Smooth muscle cell (in vitro differentiated cells): ENCODE data around the gene SS18. TPM values are rescaled to one million over a fixed set of nuclear protein-coding genes. Genes with fewer than 3 reads are reported as not detected.
A peak's percentile ranks its signal among the peaks of the same experiment; 100 is the strongest.

Source experiments
- DNase-seq: peaks from one replicate; lab custom pipeline; 2025; ENCODE audit not compliant: unreplicated experiment; lab: John Stamatoyannopoulos, UW
- H2AFZ ChIP-seq: fragments of 200-600 bp; sonication (generic); 2 replicates; pipeline ENCODE4 v1.6.0; 2016; ENCODE audit warnings: antibody characterized with exemption, low read depth, mild to moderate bottlenecking
- H3F3A ChIP-seq: fragments of 200-600 bp; sonication (generic); 2 replicates; pipeline ENCODE4 v1.6.0; 2017; ENCODE audit warnings: antibody characterized with exemption, low read depth
- H3K27ac ChIP-seq: fragments of 200-600 bp; sonication (generic); 2 replicates; pipeline ENCODE4 v1.5.1; 2016; ENCODE audit warnings: low read depth, mild to moderate bottlenecking
- H3K27me3 ChIP-seq: fragments of 200-600 bp; sonication (generic); 2 replicates; pipeline ENCODE4 v1.6.1; 2016; ENCODE audit warnings: low read depth, mild to moderate bottlenecking
- H3K36me3 ChIP-seq: fragments of 200-600 bp; sonication (generic); 2 replicates; pipeline ENCODE4 v1.5.1; 2016; ENCODE audit warnings: low read depth
- H3K4me1 ChIP-seq: fragments of 200-600 bp; sonication (generic); 2 replicates; pipeline ENCODE4 v1.5.1; 2016; ENCODE audit warnings: low read depth
- H3K4me2 ChIP-seq: fragments of 200-600 bp; sonication (generic); 2 replicates; pipeline ENCODE4 v1.6.0; 2016; ENCODE audit warnings: mild to moderate bottlenecking
- H3K4me3 ChIP-seq: fragments of 200-600 bp; sonication (generic); 2 replicates; pipeline ENCODE4 v1.5.1; 2016; ENCODE audit warnings: mild to moderate bottlenecking
- H3K79me2 ChIP-seq: fragments of 200-600 bp; sonication (generic); 2 replicates; pipeline ENCODE4 v1.6.0; 2016; ENCODE audit warnings: low read depth, mild to moderate bottlenecking
- H3K9ac ChIP-seq: fragments of 200-600 bp; sonication (generic); 2 replicates; pipeline ENCODE4 v1.6.0; 2016; ENCODE audit warnings: low read depth
- H3K9me3 ChIP-seq: fragments of 200-600 bp; sonication (generic); replicated peaks from 2 replicates; pipeline ENCODE4 v1.5.1; 2016; ENCODE audit warnings: low read depth
- H4K20me1 ChIP-seq: fragments of 200-600 bp; sonication (generic); 2 replicates; pipeline ENCODE4 v1.6.0; 2016; ENCODE audit warnings: low read depth
- WGBS: methylation state at CpG from one replicate; pipeline ENCODE4 v1.1.7; 2016; ENCODE audit warnings: low lambda C conversion rate; 5-methylcytosine and 5-hydroxymethylcytosine counted together
- polyA plus RNA-seq: library from polyadenylated mRNA; unstranded; fragments of >200 nt; fragmentation: Nextera tagmentation; extraction: Ambion mirVana; gene quantifications from 2 replicates; pipeline ENCODE4 v1.2.1, GENCODE V29; 2016
- total RNA-seq: library from RNA; depleted of rRNA; stranded (reverse); fragments of >200 nt; gene quantifications from 2 replicates; pipeline ENCODE4 v1.2.3, GENCODE V29; 2014
- TF ChIP-seq, protein P1 (sequence below): fragments of 200-600 bp; sonication (generic); IDR thresholded peaks from 2 replicates; pipeline ENCODE4 v1.5.1; 2017; ENCODE audit warnings: borderline replicate concordance, mild to moderate bottlenecking, antibody characterized with exemption; ENCODE audit not compliant: insufficient read depth, poor library complexity, severe bottlenecking

The SS18 gene
- total and polyA plus RNA-seq, 2 experiments from 2014 or later, result 109 to 180 TPM

DNA sequence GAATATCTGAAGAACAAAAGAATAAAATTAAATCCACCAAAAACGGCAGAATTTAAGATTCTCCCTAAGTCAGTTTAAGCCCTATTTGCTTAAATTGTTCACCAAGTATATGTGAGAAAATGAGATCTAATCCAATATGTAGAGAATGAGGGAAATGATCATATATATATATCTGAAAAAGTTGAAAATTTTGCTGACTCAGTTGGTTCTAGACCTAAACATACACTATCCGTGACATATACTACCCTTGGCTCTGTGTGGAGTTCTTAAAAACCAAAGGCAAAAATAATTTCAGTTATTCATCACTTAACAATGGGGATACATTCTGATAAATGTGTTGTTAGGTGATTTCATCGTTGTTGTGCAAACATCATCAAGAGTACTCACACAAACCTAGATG, 7.3 kb downstream of the SS18 start:
- H3K4me1 ChIP-seq, result peaks cover 4% of the 10 kb centered on the region
- WGBS, result 97% methylated on average over 3 of the region's 3 CpGs
- no peaks in the 10 kb centered on the region for H3F3A ChIP-seq
- peaks cover 97% of the 10 kb centered on the region for H4K20me1 ChIP-seq
- no peaks in the 10 kb centered on the region for H3K9me3 ChIP-seq
- peaks cover 24% of the 10 kb centered on the region for H3K36me3 ChIP-seq
- TF ChIP-seq, protein P1, sequence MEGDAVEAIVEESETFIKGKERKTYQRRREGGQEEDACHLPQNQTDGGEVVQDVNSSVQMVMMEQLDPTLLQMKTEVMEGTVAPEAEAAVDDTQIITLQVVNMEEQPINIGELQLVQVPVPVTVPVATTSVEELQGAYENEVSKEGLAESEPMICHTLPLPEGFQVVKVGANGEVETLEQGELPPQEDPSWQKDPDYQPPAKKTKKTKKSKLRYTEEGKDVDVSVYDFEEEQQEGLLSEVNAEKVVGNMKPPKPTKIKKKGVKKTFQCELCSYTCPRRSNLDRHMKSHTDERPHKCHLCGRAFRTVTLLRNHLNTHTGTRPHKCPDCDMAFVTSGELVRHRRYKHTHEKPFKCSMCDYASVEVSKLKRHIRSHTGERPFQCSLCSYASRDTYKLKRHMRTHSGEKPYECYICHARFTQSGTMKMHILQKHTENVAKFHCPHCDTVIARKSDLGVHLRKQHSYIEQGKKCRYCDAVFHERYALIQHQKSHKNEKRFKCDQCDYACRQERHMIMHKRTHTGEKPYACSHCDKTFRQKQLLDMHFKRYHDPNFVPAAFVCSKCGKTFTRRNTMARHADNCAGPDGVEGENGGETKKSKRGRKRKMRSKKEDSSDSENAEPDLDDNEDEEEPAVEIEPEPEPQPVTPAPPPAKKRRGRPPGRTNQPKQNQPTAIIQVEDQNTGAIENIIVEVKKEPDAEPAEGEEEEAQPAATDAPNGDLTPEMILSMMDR, result no peak
- no peak for DNase-seq
- no peak overlapping the region for H2AFZ ChIP-seq
- H3K27me3 ChIP-seq, result no peaks in the 10 kb centered on the region
- H3K4me3 ChIP-seq, result no peak overlapping the region
- peaks cover 99% of the 10 kb centered on the region for H3K79me2 ChIP-seq
- no peak overlapping the region for H3K9ac ChIP-seq
- no peak overlapping the region for H3K4me2 ChIP-seq
- no peak overlapping the region for H3K27ac ChIP-seq

DNA sequence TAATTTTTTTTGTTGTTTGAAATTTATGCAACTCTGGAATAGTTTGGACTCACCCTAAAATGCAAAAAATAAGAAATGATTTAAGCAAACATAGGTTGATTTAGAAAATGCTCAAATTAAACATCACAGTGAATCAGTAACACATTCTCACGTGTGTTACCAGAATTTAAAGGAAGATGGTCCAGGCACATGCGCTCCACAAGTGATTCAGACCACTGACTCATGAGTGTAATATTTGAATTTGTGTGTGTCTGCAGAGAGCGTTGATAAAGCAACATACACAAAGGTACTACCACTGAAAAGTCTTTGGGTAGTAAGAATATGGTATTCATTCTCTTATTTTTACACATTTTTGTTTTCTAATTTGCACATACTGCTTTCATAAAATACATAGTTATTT, 7.9 kb downstream of the SS18 start:
- Histone ChIP-seq H3K4me2 (no peak overlapping the region), H2AFZ (no peak overlapping the region), H3K79me2 (peaks cover 99% of the 10 kb centered on the region), H3K27ac (no peak overlapping the region), H4K20me1 (peaks cover 97% of the 10 kb centered on the region), H3K4me1 (no peaks in the 10 kb centered on the region), H3K4me3 (no peak overlapping the region), H3K9ac (no peak overlapping the region), H3K9me3 (no peaks in the 10 kb centered on the region), H3F3A (no peaks in the 10 kb centered on the region), H3K27me3 (no peaks in the 10 kb centered on the region), H3K36me3 (peaks cover 28% of the 10 kb centered on the region)
- no peak for DNase-seq
- TF ChIP-seq, protein P1, result no peak
- WGBS, result 56% methylated on average over 3 of the region's 3 CpGs

DNA sequence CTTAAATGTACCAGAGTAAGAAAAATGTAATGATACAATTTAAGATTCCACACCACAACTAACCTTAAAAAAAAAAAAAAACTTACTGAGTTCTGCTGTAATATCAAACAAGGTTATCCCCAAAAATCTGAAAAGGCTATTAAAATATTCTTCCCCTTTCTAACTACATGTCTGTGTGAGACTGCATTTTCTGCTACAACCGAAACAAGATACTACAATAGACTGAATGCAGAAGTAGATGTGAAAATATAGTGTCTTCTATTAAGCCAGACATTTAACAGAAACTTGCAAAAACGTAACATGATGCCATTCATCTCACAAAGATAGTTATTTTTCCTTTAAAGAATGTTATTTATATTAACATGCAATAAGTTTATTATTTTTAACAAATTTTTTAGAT, 16.2 kb downstream of the SS18 start:
- Histone ChIP-seq H3K36me3 (peaks cover 42% of the 10 kb centered on the region), H3K9me3 (no peaks in the 10 kb centered on the region), H4K20me1 (peaks cover 92% of the 10 kb centered on the region), H2AFZ (no peak overlapping the region), H3K4me2 (no peak overlapping the region), H3K27ac (peak overlapping the region; percentile 3), H3K79me2 (peaks cover 100% of the 10 kb centered on the region), H3K4me1 (no peaks in the 10 kb centered on the region), H3K9ac (no peak overlapping the region), H3F3A (no peaks in the 10 kb centered on the region), H3K4me3 (no peak overlapping the region), H3K27me3 (no peaks in the 10 kb centered on the region)
- no peak for DNase-seq
- 94% methylated on average over 2 of the region's 2 CpGs for WGBS
- TF ChIP-seq, protein P1, result no peak

DNA sequence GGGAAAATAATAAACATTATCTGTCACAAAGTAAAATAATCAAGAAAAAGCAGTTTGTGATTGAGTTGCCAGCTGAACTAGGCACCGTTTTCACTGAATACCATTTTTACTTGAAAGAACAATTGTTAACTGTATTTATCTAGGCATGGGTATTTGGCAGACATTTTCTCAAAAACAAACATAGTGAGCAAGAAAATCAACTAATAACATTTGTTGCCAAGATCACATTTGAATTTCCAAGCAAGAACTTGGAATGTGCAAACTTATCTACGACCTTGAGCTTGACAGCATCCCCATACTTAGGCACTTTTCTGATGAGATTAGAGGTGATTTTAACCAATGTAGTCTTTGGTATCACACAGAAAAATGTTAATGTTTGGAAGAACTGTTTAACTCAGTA, 16.7 kb downstream of the SS18 start:
- no peaks in the 10 kb centered on the region for H3K4me1 ChIP-seq
- H4K20me1 ChIP-seq, result peaks cover 88% of the 10 kb centered on the region
- H3K9me3 ChIP-seq, result no peaks in the 10 kb centered on the region
- TF ChIP-seq, protein P1, result no peak
- H3K4me3 ChIP-seq, result no peak overlapping the region
- no peak overlapping the region for H3K9ac ChIP-seq
- no peaks in the 10 kb centered on the region for H3K27me3 ChIP-seq
- H2AFZ ChIP-seq, result no peak overlapping the region
- peaks cover 42% of the 10 kb centered on the region for H3K36me3 ChIP-seq
- 96% methylated on average over 2 of the region's 2 CpGs for WGBS
- peaks cover 100% of the 10 kb centered on the region for H3K79me2 ChIP-seq
- no peaks in the 10 kb centered on the region for H3F3A ChIP-seq
- DNase-seq, result no peak
- H3K4me2 ChIP-seq, result no peak overlapping the region
- no peak overlapping the region for H3K27ac ChIP-seq
